DLD1 (cell line): ENCODE data around the gene MT1M.
"Not testable (repeated sequence)": the region's sequence is repeated elsewhere in the genome, so short reads cannot be mapped to it uniquely, and the experiment has no call there.

Experiments used
- in situ Hi-C: cut with HindIII; loops from 2 replicates; pipeline ENCODE4 v1.10.0; 2017; ENCODE audit warnings: low sequenced_read_pairs

MT1M gene

DNA sequence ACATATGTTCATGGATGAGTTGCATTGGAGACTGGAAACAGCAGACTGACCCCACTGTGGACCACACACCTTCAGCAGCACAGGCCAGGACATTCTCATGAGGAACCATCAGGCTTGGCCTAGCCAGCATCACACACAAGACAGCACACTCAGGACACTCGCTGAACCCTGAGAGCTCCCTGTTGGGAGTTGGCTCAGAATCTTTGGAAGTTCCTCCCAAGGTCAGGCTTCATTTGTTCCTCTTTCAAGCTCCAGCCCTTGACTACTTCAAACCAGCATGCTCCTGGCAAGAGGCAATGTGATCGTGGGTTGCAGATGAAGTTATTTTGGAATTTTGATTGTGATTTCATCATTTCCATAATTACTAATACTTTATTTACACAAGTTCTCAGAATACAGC is 39.2 kb downstream of the MT1M start:
- in situ Hi-C loops = not testable (repeated sequence)

DNA sequence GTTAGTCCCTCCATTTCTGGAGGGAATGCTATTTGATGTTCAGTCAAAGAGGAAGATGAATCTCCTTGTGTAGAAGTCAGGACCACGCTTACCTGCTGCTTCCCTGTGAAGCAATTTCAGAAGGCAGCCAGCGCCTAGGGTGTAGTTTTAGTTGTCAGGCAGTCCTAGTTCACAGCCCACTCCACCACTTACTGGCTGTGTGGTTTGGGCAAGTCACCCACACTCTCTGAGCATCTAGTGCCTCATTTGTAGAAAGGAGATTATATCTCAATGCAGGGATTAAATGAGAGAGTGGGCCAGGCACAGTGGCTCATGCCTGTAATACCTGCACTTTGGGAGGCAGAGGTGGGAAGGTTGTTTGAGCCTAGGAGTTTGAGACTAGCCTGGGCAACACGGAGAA is 39.7 kb downstream of the MT1M start:
- in situ Hi-C loops = not testable (repeated sequence)

DNA sequence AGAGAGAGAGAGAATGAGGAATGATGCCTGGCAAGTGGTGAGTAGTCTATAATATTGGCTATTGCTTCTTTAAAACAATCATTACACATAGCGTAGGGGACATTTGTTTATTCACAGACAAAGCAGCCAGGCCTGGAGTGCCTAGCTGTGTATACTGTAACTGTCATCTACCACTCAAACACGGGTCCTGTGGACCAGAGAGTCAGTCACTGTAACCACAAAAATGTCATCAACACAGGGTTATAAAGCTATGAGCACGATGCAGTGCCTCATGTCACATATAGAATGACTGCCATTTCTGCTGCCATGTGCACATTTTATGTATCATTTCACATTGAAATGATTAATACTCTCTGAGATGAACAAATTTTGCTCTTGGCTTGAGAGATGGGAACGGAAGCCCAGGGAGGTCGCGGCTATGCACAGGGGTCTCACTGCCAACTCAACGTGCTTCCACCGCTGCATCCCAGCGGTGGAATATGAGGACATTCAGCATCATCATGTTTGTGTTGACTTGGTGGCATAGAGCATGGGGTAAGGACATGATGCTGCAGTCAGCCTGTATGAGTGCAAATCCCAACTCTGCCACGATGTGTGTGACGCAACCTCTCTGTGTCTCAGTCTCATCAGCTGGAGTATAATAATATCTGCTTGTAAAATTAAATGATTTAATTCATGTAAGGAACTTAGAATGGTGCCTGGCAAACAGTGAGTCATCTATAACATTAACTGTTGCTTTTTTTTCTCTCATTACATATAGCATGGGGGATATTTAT is 40.5 kb downstream of the MT1M start:
- in situ Hi-C loops = no loop called here

DNA sequence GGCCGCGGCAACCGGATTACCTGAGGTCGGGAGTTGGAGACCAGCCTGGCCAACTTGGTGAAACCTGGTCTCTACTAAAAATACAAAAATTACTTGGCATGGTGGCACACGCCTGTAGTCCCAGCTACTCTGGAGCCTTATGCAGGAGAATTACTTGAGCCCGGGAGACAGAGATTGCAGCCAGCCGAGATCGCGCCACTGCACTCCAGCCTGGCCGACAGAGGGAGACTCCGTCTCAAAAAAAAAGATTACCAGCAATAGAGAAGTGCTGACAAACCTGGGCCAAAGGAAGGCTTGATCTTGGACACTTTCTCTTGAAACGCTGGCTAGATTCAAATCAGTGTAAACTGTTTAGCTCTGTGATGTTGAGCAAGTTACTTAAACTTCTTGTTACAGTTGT is 41.5 kb downstream of the MT1M start:
- in situ Hi-C loops = no loop called here

DNA sequence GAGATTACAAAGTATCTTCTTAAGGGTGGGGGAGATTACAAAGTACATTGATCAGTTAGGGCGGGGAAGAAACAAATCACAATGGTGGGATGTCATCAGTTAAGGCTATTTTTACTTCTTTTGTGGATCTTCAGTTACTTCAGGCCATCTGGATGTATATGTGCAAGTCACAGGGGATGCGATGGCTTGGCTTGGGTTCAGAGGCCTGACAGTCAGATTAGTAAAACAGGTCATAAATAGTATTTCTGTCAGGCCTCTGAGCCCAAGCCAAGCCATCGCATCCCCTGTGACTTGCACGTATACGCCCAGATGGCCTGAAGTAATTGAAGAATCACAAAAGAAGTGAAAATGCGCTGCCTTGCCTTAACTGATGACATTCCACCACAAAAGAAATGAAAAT is 42.1 kb downstream of the MT1M start:
- in situ Hi-C loops = not testable (repeated sequence)

DNA sequence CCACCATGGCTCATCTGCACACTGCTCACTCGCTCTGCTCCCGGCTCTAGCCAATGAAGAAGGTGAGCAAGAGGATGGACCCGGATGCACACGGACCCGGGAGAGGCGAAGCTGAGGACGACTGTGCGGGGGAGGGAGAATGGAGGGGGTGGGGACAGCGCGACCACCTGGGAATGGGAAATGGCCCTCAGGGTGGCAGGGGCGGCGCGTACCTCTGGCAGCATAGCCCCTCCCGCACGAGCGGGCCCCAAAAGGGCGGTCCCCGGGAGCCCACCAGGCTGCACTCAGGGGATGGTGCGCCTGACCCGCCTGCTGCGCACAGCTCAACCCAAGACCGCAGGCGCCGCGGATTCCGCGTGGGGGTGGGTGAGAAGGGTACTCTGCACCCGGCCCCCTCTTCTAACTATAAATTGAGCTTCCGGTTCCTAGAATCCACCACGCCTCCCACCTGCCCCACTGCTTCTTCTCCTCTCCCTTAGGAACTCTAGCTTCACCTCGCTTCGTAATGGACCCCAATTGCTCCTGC is 43.3 kb downstream of the MT1M start:
- in situ Hi-C loops = no loop called here

DNA sequence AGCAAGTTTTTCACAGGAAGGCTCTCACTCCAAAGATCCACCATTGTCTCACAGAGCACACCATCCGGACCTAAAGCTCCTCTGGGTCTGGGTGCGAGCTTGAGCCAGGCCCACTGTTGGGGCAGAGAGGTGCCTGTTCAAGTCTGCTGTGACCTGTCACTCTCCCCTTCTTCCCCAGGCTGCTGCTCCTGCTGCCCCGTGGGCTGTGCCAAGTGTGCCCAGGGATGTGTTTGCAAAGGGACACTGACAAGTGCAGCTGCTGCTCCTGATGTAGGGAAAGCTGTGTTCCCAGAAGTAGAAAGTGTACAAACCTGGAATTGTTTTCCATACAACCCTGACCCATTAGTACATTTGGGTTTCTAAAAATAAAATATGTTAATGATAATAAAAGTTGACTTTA is 45.0 kb downstream of the MT1M start:
- in situ Hi-C loops = no loop called here

DNA sequence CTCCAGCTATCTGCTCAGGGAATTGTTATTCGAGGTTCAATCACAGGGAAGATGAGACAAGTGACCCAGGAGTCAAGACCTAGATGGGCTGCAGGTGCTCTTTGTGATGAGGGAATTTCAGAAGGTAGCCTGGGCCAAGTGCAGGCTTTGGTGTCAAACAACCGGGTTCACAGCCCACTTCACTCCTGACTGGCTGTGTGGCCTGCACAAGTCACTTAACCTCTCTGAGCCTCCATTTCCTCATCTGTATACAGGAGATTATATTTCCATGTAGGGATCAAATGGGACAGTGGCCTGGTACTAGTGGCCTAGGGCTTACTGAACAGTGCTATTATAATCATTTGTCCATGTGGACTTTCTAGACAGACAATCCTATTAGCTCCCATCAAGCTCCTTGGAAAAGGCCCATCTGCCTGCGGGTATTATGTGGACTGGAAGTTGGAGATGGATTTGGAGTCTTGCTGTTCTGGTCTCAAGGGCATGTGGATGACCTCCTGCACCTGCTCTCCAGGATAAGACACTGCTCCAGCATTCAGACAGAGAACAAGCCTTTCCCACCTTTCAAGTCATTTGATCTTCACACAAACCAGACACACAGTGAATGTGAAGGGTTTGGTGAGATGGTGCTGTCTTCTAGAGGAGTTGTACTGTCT is 46.7 kb downstream of the MT1M start:
- in situ Hi-C loops = no loop called here

DNA sequence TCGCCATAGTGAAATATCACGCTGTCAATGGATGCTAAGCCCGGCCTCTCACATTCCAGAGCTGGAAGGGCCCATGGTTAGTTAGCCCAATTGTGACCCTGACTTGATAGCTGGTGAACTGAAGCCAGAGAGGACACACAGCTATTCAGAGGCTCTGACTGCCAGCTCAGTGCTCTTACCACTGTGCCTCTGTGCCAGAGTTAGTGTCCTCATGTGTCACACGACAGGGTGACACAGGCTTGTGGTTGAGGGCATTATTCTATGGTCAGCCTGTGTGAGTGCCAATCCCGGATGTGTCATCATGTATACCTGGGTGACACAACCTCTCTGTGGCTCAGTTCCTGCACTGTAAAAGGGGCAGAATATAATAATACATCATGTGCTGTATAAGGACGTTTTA is 47.4 kb downstream of the MT1M start:
- in situ Hi-C loops = no loop called here

DNA sequence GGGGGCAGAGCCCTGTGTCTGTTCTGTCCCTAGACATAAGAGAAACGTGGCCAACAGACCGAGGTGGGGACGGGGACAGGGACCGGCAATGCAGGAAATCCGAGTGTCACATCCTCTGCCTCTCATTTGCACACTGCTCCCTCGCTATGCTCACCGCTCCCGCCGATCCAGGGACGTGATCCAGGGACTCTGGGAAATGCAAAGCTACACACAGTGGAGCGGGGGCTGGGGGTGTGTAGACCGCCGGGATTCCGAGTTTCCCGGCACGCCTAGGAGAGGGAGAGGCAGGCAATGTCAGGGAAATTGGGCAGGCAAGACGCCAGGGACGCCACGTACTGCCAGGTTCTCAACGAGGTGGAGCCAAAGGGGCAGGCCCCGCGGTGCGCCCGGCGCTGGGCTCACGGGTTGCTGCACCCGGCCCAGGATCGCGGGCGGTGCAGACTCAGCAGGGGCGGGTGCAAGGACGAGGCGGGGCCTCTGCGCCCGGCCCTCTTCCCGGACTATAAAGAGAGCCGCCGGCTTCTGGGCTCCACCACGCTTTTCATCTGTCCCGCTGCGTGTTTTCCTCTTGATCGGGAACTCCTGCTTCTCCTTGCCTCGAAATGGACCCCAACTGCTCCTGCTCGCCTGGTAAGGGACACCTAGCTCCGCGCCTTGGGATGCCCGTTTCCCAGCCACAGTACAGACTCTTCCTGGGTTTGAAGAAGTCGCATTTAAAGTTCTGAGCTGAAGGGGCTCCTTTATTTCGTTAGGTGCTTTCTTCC is 49.7 kb downstream of the MT1M start, which contains the start of gene MT1X:
Gene MT1X, plus strand, starts transcription at position 532 of the 764 bp plus-strand sequence. Its CDS starts 71 bp downstream, at position 603.
- in situ Hi-C loops = no loop called here

DNA sequence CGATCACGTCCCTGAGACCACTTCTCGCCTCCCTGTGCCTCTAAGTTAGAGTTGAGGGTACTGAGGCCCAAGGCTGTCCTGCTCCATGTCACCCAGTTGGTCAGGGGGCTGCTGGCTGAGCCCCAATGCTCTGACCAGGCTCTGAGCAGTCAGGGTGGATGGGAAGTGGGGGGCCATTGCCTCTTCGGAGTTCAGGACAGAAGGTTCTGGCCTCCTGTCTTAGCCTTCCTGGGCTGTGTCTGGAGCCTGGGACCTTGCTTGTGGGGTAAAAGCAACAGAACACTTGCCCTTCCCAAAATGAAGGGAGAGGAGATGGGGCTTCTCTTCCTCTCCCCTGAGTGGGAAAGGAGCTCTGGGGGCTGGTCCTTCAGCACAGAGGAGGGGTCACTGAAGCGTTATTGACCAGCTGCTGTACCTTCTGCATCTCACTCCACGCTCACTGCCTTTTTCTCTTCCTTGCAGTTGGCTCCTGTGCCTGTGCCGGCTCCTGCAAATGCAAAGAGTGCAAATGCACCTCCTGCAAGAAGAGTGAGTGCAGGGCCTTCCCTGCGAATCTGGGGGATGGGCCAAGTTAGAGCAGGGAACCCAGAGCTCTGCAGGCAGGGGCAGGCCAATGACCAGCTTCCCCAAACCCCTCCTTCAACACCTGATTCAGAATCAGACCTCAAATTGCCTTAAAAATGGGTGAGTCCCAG is 50.4 kb downstream of the MT1M start:
- in situ Hi-C loops = no loop called here
